HG03196 (cell line): ENCODE data around the gene WIPF3.

Experiments used
- ATAC-seq: cut with Tn5 transposase; IDR thresholded peaks from one replicate; pipeline ENCODE4 v1.9.1; 2021; ENCODE audit not compliant: unreplicated experiment

The WIPF3 gene

GRCh38 chr7:29906200-29907022 is 100.1 kb downstream of the WIPF3 start:
- no peak for ATAC-seq

GRCh38 chr7:29914180-29914579 is 107.9 kb downstream of the WIPF3 start:
- no peak for ATAC-seq

GRCh38 chr7:29915481-29916215 is 109.3 kb downstream of the WIPF3 start:
- no peak for ATAC-seq

- no peak for ATAC-seq
These were observed 111.3 kb downstream of the WIPF3 start for GRCh38 chr7:29917641-29918040.

- no peak for ATAC-seq
These were observed 112.5 kb downstream of the WIPF3 start for GRCh38 chr7:29918850-29919249.

- no peak for ATAC-seq
These were observed 113.5 kb downstream of the WIPF3 start for GRCh38 chr7:29919790-29920189.

GRCh38 chr7:29920491-29920890 is 114.2 kb downstream of the WIPF3 start:
- no peak for ATAC-seq

- peak; percentile 70 for ATAC-seq
These were observed 115.2 kb downstream of the WIPF3 start for GRCh38 chr7:29921404-29922010.

GRCh38 chr7:29922921-29923700 is 116.8 kb downstream of the WIPF3 start:
- ATAC-seq: no peak

GRCh38 chr7:29924006-29924405 is 117.7 kb downstream of the WIPF3 start:
- ATAC-seq: no peak

GRCh38 chr7:29924684-29925083 is 118.4 kb downstream of the WIPF3 start:
- ATAC-seq: no peak

GRCh38 chr7:29926216-29926615 is 119.9 kb downstream of the WIPF3 start:
- no peak for ATAC-seq

- ATAC-seq: no peak
These were observed 120.4 kb downstream of the WIPF3 start for GRCh38 chr7:29926741-29927140.

GRCh38 chr7:29929018-29929807 is 122.9 kb downstream of the WIPF3 start:
- ATAC-seq: no peak

- ATAC-seq: no peak
These were observed 128.8 kb downstream of the WIPF3 start for GRCh38 chr7:29935111-29935510.

- ATAC-seq: no peak
These were observed 130.8 kb downstream of the WIPF3 start for GRCh38 chr7:29937132-29937531.

- ATAC-seq: no peak
These were observed 133.9 kb downstream of the WIPF3 start for GRCh38 chr7:29940199-29940598.

- ATAC-seq: no peak
These were observed 139.0 kb downstream of the WIPF3 start for GRCh38 chr7:29945259-29945809.

GRCh38 chr7:29946428-29947186 is 140.3 kb downstream of the WIPF3 start:
- no peak for ATAC-seq
